Neuronal stem cell (in vitro differentiated cells): Measurements from ENCODE around the gene SLCO3A1.

Experiments
- DNase-seq: peaks from one replicate; pipeline ENCODE4 v3.0.0-alpha.2; 2013; ENCODE audit warnings: low spot score
- H2AFZ ChIP-seq: one replicate; pipeline ENCODE4 v1.6.1; 2013; ENCODE audit warnings: mild to moderate bottlenecking, low read length, inconsistent platforms
- H2AK5ac ChIP-seq: 2 replicates; pipeline ENCODE4 v1.6.1; 2013; ENCODE audit warnings: low read depth, mild to moderate bottlenecking, inconsistent platforms, low read length, moderate library complexity, mixed read lengths
- H2BK120ac ChIP-seq: 2 replicates; pipeline ENCODE4 v1.6.1; 2013; ENCODE audit warnings: low read depth, mild to moderate bottlenecking, inconsistent platforms, low read length, moderate library complexity, mixed read lengths
- H2BK12ac ChIP-seq: one replicate; pipeline ENCODE4 v1.6.1; 2013; ENCODE audit warnings: low read length, inconsistent platforms
- H2BK15ac ChIP-seq: 2 replicates; pipeline ENCODE4 v1.6.1; 2013; ENCODE audit warnings: mild to moderate bottlenecking, low read length, inconsistent platforms, mixed read lengths
- H2BK5ac ChIP-seq: one replicate; pipeline ENCODE4 v1.6.1; 2013; ENCODE audit warnings: inconsistent platforms, mild to moderate bottlenecking, low read length, moderate library complexity
- H3K14ac ChIP-seq: one replicate; pipeline ENCODE4 v1.6.1; 2013; ENCODE audit warnings: low read length, inconsistent platforms
- H3K18ac ChIP-seq: 2 replicates; pipeline ENCODE4 v1.6.1; 2013; ENCODE audit warnings: low read length, inconsistent platforms
- H3K23ac ChIP-seq: 2 replicates; pipeline ENCODE4 v1.6.1; 2013; ENCODE audit warnings: low read depth, mild to moderate bottlenecking, mixed read lengths, low read length, inconsistent platforms; ENCODE audit not compliant: poor library complexity
- H3K27ac ChIP-seq: replicated peaks from 3 replicates; pipeline ENCODE4 v1.5.1; 2013; ENCODE audit warnings: low read length, inconsistent platforms
- H3K27me3 ChIP-seq, 3 experiments: 2 replicates each; pipeline ENCODE4 v1.6.1; 2013; ENCODE audit warnings: low read length in 3 of 3, mild to moderate bottlenecking in 2 of 3, inconsistent platforms in 1 of 3, low read depth in 1 of 3, mixed read lengths in 1 of 3, moderate library complexity in 1 of 3; ENCODE audit not compliant: control insufficient read depth in 3 of 3, insufficient read depth in 3 of 3
- H3K36me3 ChIP-seq, 2 donors: replicated peaks in 1 of 2; 2 replicates each; pipeline ENCODE4 v1.6.1; 2013; ENCODE audit warnings: low read length in 2 of 2; ENCODE audit not compliant: control insufficient read depth in 2 of 2, insufficient read depth in 2 of 2
- H3K4ac ChIP-seq: 2 replicates; pipeline ENCODE4 v1.6.1; 2013; ENCODE audit warnings: inconsistent platforms, mild to moderate bottlenecking, low read length, moderate library complexity
- H3K4me1 ChIP-seq, 2 donors: 1 replicate in 1 of 2; 2 replicates in 1 of 2; pipeline ENCODE4 v1.6.1; 2013; ENCODE audit warnings: low read length in 2 of 2, low read depth in 1 of 2; ENCODE audit not compliant: control insufficient read depth in 2 of 2, insufficient read depth in 1 of 2
- H3K4me2 ChIP-seq: one replicate; pipeline ENCODE4 v1.6.1; 2013; ENCODE audit warnings: mild to moderate bottlenecking, low read length, inconsistent platforms; ENCODE audit not compliant: insufficient read depth, poor library complexity, severe bottlenecking
- H3K4me3 ChIP-seq, 2 donors: 2 replicates each; pipeline ENCODE4 v1.5.1; 2013; ENCODE audit warnings: low read length in 2 of 2, mild to moderate bottlenecking in 2 of 2, inconsistent platforms in 1 of 2, moderate library complexity in 1 of 2
- H3K79me1 ChIP-seq: one replicate; pipeline ENCODE4 v1.6.1; 2013; ENCODE audit warnings: low read depth, mild to moderate bottlenecking, inconsistent platforms, low read length, moderate library complexity
- H3K9ac ChIP-seq: one replicate; pipeline ENCODE4 v1.6.1; 2013; ENCODE audit warnings: mild to moderate bottlenecking, low read depth, low read length, inconsistent platforms; ENCODE audit not compliant: poor library complexity
- H3K9me3 ChIP-seq, 2 donors: replicated peaks in 1 of 2; 2 replicates each; pipeline versions ENCODE3 to v1.6.1; 2013; ENCODE audit warnings: low read length in 2 of 2, mild to moderate bottlenecking in 2 of 2, inconsistent platforms in 1 of 2, low read depth in 1 of 2, mixed read lengths in 1 of 2, moderate library complexity in 1 of 2; ENCODE audit not compliant: control insufficient read depth in 2 of 2, insufficient read depth in 1 of 2
- H4K8ac ChIP-seq: one replicate; pipeline ENCODE4 v1.6.1; 2013; ENCODE audit warnings: low read depth, mild to moderate bottlenecking, inconsistent platforms, low read length, moderate library complexity
- H4K91ac ChIP-seq: one replicate; pipeline ENCODE4 v1.6.1; 2013; ENCODE audit warnings: low read length, low read depth, mild to moderate bottlenecking, inconsistent platforms; ENCODE audit not compliant: poor library complexity
- WGBS, 2 donors: extraction: QIAGEN DNeasy Blood & Tissue Kit; methylation state at CpG; one replicate each; pipeline ENCODE4 v1.1.7; 2013; ENCODE audit warnings: missing lambda C conversion rate in 2 of 2, mixed read lengths in 1 of 2; ENCODE audit not compliant: insufficient read length in 2 of 2, insufficient replicate concordance in 1 of 2; ENCODE audit errors: extremely low coverage in 2 of 2; 5-methylcytosine and 5-hydroxymethylcytosine counted together

Gene SLCO3A1

GRCh38 chr15:91821458-91821857 is 32.0 kb upstream of the SLCO3A1 start:
- Histone ChIP-seq H3K9ac (no peak overlapping the region), H2BK120ac (no peak overlapping the region), H3K27ac (no peak overlapping the region), H4K91ac (no peak overlapping the region), H3K14ac (no peak overlapping the region), H3K4me3 (no peak overlapping the region), H3K23ac (no peak overlapping the region), H2BK12ac (no peak overlapping the region), H2BK5ac (no peak overlapping the region), H2AFZ (no peak overlapping the region), H3K18ac (no peak overlapping the region), H3K79me1 (no peaks in the 10 kb centered on the region), H3K4me1 (no peaks in the 10 kb centered on the region), H3K4me2 (no peak overlapping the region), H3K4ac (no peak overlapping the region), H2BK15ac (no peak overlapping the region), H3K27me3 (no peaks in the 10 kb centered on the region), H2AK5ac (no peak overlapping the region), H4K8ac (no peak overlapping the region), H3K9me3 (no peaks in the 10 kb centered on the region), H3K36me3 (no peaks in the 10 kb centered on the region)
- no peak for DNase-seq
- no CpG with 5 or more reads among the region's 5 CpGs for WGBS, 2 donors

- DNase-seq: no peak
- no peak overlapping the region for H2BK15ac ChIP-seq
Measured at GRCh38 chr15:91824256-91824655, 29.3 kb upstream of the SLCO3A1 start.

DNA sequence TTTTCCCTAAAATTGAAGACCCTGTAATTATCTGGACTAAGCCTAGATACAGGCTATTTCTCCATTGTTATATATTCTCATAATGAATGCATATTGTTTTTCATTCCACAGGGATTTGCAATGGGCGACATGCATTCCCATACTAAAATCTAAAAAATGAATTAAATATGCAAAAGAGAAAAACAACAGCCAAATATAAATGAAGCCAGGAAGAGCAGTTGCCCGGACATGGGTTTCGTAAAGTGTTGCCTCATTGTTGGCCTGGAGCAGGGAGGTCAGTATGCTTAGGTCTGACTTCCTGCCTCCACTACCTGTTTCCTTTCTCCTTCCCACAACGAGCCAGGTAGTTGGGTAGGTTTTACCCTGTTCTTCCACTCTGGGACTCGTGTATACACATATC is 27.1 kb upstream of the SLCO3A1 start:
- H3K18ac ChIP-seq: no peak overlapping the region
- H3K4me2 ChIP-seq: no peak overlapping the region
- H2BK12ac ChIP-seq: no peak overlapping the region
- no peak overlapping the region for H2BK5ac ChIP-seq
- no peak overlapping the region for H3K4ac ChIP-seq
- no peak overlapping the region for H3K14ac ChIP-seq
- no CpG with 5 or more reads among the region's 5 CpGs for WGBS, 2 donors
- no peaks in the 10 kb centered on the region for H3K4me1 ChIP-seq
- H3K36me3 ChIP-seq: no peaks in the 10 kb centered on the region
- H3K27me3 ChIP-seq: no peaks in the 10 kb centered on the region
- H3K4me3 ChIP-seq: no peak overlapping the region
- no peaks in the 10 kb centered on the region for H3K9me3 ChIP-seq
- no peak overlapping the region for H2AFZ ChIP-seq
- no peak for DNase-seq
- H4K8ac ChIP-seq: no peak overlapping the region
- no peaks in the 10 kb centered on the region for H3K79me1 ChIP-seq
- H2AK5ac ChIP-seq: no peak overlapping the region
- H3K27ac ChIP-seq: no peak overlapping the region
- no peak overlapping the region for H3K23ac ChIP-seq
- no peak overlapping the region for H4K91ac ChIP-seq
- no peak overlapping the region for H3K9ac ChIP-seq
- no peak overlapping the region for H2BK15ac ChIP-seq
- no peak overlapping the region for H2BK120ac ChIP-seq

More at GRCh38 chr15:91824256-91824655, 29.3 kb upstream of the SLCO3A1 start:
- H3K27ac ChIP-seq: no peak overlapping the region
- H3K23ac ChIP-seq: no peak overlapping the region
- no peak overlapping the region for H2BK12ac ChIP-seq
- H2AK5ac ChIP-seq: no peak overlapping the region
- H3K36me3 ChIP-seq: no peaks in the 10 kb centered on the region
- no peak overlapping the region for H2BK5ac ChIP-seq
- no peak overlapping the region for H2AFZ ChIP-seq
- H2BK120ac ChIP-seq: no peak overlapping the region
- H3K9me3 ChIP-seq: no peaks in the 10 kb centered on the region
- H3K9ac ChIP-seq: no peak overlapping the region
- no peak overlapping the region for H3K14ac ChIP-seq
- no peak overlapping the region for H3K4ac ChIP-seq
- no peak overlapping the region for H3K4me2 ChIP-seq
- H4K8ac ChIP-seq: no peak overlapping the region
- H3K18ac ChIP-seq: no peak overlapping the region
- no CpG with 5 or more reads among the region's 3 CpGs for WGBS, 2 donors
- H3K79me1 ChIP-seq: no peaks in the 10 kb centered on the region
- H3K27me3 ChIP-seq: no peaks in the 10 kb centered on the region
- H3K4me1 ChIP-seq: no peaks in the 10 kb centered on the region
- no peak overlapping the region for H4K91ac ChIP-seq
- H3K4me3 ChIP-seq: no peak overlapping the region

DNA sequence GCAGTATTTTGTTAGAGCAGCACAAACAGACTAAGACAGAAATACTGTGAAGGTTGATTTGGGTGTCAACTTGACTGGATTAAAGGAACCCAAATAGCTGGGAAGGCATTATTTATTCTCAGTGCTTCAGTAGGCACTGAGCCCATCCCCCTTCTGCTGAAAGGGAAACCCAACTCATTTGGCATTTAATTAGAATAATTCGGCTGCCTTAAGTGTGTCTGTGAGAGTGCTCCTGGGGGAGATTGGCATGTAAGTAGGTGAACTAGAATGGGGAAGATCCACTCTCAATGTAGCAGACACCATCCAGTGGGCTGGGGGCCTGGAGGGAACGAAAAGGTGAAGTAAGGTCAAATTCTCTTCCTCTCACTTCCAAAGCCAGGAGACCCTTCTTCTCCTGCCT is 20.5 kb upstream of the SLCO3A1 start:
- Histone ChIP-seq H2BK12ac (no peak overlapping the region), H3K4me2 (no peak overlapping the region), H3K27ac (no peak overlapping the region), H3K27me3 (no peaks in the 10 kb centered on the region), H3K4ac (no peak overlapping the region), H2BK15ac (no peak overlapping the region), H2AFZ (no peak overlapping the region), H3K9me3 (no peaks in the 10 kb centered on the region), H3K23ac (no peak overlapping the region), H2BK120ac (no peak overlapping the region), H2BK5ac (no peak overlapping the region), H4K91ac (no peak overlapping the region), H2AK5ac (no peak overlapping the region), H4K8ac (no peak overlapping the region), H3K14ac (no peak overlapping the region), H3K9ac (no peak overlapping the region), H3K4me1 (no peaks in the 10 kb centered on the region), H3K4me3 (no peak overlapping the region), H3K79me1 (no peaks in the 10 kb centered on the region), H3K36me3 (no peaks in the 10 kb centered on the region), H3K18ac (no peak overlapping the region)
- WGBS, 2 donors: no CpG with 5 or more reads among the region's 2 CpGs
- no peak for DNase-seq
